HG03103 (cell line): ENCODE measurements around the gene RSU1.

ENCODE experiments used
- ATAC-seq: cut with Tn5 transposase; IDR thresholded peaks from one replicate; pipeline ENCODE4 v1.9.1; 2021; ENCODE audit warnings: low read depth; ENCODE audit not compliant: unreplicated experiment

RSU1 gene

GRCh38 chr10:16746856-16747255 lies 70.4 kb downstream of the RSU1 start:
- no peak for ATAC-seq

DNA sequence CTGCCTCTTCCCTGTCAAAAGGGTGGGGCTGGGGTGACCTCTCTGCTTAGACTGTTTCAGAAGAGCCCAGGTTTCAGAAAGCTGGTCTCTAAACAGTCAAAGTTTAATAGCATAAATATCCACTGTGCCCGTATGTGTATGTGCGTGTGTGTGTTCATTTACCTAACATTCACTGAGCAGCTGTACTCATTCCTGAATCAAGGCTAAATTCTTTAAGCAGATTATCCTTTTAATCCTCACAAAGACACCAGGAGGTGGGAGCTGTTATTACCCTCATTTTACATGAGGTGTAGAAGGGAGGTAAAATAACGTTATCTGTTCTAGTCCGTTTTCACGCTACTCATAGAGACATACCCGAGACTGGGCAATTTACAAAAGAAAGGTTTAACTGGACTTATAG lies 72.2 kb downstream of the RSU1 start:
- ATAC-seq, result no peak

DNA sequence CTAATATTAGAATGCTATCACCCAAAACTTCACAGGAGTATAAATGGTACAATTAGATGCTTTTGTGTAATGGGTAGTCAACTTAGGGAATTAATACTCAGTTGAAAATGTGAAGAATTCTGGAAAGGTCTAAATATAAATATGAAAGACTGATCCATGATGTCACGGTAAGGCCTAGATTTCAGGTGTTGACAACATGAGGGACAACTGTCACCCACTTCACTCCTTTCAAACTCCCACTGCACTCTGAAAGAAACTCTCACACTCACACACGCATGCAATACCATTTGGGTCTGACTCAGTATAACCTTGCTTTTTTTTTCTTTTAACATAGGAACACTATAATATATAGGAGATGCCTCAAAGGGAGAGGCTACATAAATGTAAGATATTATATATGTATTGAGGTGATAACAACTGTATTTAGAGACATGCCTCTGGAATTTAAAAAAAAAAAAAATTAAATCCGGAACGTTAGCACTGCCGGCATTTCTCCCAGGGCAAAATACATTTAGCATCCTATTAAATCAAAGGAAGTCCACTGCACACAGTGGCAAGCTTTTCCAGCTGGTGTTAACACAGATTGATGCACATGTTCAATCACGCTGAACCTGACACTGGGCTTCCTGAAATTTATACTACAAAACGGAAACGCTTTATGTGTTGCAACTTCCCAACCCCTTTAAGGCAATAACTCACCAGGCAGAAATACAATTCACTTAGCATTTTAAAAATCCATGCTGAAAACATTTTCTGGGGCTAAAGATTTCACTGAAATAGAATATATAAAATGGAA lies 74.9 kb downstream of the RSU1 start:
- no peak for ATAC-seq

DNA sequence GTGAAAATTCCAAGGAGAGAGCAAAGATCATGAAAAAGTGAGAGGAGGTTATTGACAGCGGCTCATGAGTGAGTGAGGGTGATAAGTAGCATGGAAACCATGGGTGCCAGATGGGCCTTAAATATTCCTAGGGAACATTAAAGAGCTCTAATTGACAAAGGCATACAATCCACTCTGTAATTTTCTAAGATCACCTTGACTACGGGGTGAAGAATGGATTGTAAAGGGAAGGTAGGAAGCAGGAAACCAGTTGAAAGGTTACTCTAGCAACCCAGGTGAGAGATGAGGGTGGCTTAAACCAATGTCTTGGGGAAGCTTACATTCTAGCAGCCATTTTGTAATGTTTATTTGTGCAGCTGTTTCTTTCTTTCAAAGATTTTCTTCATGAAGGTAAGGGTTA lies 75.7 kb downstream of the RSU1 start:
- ATAC-seq, result no peak

DNA sequence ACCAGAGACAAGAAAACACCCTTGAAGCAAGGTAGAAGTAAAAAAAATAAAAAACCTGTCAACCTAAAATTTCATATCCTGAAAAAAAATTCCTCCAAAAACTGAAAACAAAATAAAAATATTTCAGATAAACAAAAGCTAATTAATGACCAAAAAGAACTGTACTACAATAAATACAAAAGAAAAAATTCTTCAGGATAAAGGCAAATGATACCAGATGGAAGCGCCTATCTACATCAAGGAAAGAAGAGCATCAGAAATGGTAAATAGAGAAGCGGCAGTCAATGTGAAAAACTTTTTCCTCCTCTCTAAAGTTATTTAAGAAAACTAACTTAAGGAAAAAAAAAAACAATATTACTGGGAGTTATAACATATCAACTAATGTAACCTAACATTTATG lies 79.8 kb downstream of the RSU1 start:
- no peak for ATAC-seq

DNA sequence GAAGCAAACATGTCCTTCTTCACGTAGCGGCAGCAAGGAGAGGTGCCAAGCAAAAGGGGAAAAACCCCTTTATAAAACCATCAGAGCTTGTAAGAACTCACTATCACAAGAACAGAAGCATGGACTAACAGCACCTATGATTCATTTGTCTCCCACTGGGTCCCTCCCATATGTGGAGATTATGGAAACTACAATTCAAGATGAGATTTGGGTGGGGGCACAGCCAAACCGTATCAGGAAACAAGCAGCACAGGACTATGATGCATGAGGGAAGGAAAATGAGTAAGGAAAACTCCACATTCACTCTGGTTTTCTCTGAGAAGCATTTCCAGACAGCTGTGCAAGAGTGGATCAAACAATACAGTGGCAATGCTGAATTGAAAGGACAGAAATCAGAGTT lies 81.6 kb downstream of the RSU1 start:
- no peak for ATAC-seq

DNA sequence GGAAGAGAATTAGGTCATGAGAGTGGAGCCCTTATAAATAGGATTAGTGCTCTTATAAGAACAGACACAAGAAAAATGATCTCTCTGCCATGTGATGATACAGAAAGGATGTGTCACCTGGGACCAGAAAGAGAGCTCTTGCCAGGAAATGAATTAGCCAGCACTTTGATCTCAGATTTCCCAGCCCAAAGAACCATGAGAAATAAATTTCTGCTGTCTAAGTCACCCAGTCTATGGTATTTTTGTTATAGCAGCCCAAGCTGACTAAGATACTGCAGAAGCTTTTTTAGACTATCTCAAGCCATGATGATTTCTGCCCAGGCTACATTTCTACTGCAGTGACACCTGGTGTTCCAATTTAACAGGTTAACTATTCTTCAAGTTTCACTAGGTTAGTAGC lies 84.8 kb downstream of the RSU1 start:
- ATAC-seq, result no peak

DNA sequence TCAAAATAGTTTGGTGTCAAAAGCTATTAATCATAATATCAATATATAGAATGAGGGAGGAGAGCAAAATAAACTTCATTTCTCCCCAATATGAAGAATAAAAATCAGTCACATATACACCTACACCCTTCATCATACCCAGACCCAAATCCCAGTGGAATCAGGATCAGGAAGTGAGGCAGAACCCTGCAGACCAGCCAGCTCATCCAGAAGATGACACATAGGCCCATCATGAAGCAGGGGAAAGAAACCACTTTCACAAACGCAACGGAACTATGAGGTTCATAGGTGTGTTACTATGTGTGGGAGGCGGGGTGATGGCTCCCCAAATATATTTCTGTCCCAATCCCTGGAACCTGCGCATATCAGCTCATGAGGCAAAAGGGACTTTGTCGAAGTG lies 89.0 kb downstream of the RSU1 start:
- ATAC-seq, result no peak

DNA sequence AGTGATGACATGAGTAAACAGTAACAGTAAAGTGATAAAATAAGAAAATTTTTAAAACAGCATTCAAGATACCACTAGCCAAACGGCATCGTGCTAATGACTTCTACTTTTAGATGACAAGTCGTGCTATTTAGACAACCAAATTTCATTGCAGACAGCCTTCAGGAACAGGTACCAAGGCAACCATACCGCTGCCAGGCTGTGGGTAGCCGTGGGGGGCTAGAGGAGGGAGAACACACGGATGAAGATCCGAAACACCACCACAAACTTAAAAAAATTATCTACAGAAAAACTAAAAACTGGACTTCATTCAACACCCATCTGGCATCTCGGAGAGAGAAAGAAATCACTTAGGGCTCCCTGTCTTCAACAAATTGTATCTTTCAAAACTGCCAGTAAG lies 89.6 kb downstream of the RSU1 start:
- no peak for ATAC-seq

DNA sequence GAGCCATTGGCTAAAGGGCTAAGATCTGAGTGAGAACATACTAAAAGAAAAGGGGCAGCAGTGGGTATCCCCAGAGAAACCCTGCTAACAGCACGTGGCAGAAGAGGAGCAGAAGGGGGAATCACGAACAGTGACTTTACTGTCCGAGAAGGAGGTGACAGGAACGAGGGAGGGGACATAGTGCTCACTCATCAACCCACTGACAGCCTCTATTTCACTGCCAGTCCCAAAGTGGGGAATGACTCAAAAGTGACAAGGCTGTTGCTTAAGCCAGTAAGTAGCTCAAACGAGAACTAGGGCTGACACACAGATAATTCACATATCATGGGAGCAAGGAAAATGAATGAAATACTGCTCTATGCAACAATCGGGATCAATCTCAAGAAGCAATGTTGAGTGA lies 92.7 kb downstream of the RSU1 start:
- ATAC-seq, result no peak

GRCh38 chr10:16720812-16721211 lies 96.4 kb downstream of the RSU1 start:
- ATAC-seq, result no peak

GRCh38 chr10:16717622-16718395 lies 99.4 kb downstream of the RSU1 start:
- no peak for ATAC-seq

- no peak for ATAC-seq
Observed at GRCh38 chr10:16716051-16716450, 101.2 kb downstream of the RSU1 start.

DNA sequence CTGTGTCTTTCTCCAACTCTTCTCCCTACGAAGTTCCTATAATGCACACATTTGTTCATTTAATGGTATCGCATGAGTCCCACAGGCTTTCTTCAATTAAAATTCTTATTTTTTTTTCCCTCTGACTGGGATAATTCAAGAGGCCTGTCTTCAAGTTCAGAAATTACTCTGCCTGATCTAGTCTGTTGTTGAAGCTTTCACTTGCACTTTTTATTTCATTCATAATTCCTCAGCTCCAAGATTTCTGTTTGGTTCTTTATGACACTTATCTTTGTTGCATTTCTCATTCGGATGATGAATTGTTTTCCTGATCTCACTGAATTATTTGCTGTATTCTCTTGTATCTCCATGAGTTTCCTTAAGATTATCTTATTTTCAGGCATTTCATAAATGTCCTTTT lies 103.9 kb downstream of the RSU1 start:
- ATAC-seq, result no peak

DNA sequence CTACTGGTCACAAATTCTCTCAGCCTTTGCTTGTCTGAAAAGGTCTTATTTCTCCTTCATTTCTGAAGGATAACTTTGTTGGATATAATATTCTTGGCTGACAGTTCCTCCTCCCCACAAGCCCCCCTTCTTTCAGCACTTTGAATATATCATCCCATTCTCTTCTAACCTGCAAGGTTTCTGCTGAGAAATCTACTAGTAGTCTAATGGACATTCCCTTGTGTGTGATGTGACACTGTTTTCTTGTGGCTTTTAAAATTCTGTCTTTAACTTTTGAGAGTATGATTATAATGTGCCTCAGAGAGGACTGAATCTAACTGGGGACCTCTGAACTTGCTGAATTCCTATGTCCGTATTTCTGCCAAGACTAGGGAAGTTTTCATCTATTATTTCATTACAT lies 104.3 kb downstream of the RSU1 start:
- no peak for ATAC-seq

DNA sequence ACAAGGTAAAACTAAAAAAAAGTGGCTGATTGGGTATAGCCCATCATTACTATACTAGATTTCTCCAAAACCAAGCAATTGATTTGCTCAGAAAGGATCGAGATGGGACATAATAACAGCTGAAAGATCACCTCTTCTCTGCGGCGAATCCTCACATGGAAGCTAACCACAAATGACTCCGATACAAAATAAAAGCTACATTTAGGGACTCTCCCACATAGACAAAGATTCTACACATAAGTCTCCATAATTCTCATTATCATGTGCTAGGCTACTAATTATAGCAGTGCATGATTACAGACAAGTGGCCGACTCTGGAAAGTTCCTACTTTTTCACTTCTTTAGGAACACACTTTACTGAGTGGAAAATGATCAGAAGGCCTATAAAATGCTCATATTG lies 116.9 kb downstream of the RSU1 start:
- ATAC-seq, result no peak

DNA sequence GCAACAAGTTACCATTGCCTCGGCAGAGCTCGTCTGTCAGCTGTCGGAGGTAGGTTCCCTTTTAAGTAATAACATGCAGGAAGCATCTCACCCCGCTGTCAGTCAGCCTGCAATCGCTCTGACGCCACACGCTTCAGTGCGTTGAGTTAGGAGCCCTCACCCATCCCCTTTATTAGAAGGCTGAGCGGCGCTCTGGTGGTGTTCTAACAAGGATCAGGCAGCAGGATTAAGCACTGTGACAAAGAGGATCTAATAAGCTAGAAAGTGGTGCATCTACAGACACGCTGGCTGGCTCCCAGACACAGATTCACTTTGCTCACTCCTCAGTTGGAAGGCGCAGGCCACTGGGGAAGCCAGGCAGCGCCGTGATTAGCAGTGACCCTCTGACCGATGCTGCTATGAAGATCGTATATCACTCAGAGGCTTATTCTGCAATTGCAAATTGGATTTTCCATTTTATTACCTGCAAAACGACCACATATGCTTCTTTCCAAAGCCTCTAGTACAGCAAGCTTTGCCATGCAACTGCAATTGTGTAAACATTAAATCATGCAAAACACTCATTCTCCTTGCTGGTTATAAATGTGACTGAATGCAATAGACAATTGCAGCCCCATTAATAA lies 117.7 kb downstream of the RSU1 start:
- no peak for ATAC-seq

DNA sequence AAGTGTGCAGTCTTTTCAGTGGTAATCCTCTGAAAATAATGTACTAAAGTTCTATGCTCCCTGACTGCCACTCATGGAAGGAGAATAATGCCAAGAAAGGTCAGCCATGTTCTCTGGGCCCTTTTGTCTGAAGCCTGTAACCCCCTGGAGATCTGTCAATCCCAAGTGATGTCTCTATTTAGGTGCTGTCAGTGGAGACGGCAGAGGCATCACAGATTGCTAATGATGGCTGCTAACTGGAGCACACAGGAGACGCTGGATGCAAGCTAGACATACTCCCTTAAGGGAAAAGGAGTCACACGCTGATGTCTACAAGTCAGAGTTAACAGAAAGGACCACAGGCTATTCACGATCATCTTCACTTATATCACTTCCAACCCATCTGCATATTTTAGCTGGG lies 118.8 kb downstream of the RSU1 start:
- no peak for ATAC-seq

DNA sequence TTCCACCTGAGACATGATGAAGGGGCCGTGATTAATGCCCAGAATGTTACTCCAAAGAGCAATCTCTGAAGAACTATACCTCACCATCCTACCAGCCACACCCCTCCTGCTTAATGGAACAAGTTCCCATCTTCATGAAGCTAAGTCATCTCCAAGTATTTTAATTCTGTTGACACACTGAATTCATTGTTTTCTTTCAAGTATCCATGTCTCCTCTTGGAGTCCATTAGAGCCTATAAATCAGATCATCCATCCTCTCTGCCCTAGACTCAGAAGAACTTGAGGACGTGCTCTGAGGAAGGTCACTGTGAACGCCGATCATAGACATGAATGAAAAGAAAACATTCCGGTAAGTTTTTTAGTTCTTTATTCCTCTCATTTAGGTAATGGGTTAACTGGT lies 126.8 kb downstream of the RSU1 start:
- ATAC-seq, result no peak

GRCh38 chr10:16689696-16690095 lies 127.5 kb downstream of the RSU1 start:
- ATAC-seq, result no peak

DNA sequence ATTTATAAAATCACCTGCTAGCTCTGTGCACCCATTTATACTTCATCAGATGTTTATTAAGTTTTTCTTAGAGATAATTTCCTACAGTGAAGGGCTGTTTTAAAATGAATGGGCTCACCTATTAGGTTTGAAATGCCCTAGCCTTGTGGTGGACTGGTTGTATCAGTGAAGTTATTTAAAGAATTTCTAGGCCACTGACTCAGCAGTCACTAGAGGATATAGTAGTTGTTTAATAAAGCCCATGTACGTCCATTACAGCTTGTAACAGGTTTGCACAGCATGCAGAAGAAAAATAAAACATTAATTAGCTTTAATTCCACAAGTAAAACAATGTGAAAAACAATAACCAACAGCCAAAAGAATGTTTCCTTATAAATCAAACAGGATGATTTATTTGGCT lies 128.0 kb downstream of the RSU1 start:
- ATAC-seq, result no peak
